ENCODE measurements around the gene KRTAP9-8. TPM values are rescaled to one million over a fixed set of nuclear protein-coding genes. Genes with fewer than 3 reads are reported as not detected.

The KRTAP9-8 gene, protein sequence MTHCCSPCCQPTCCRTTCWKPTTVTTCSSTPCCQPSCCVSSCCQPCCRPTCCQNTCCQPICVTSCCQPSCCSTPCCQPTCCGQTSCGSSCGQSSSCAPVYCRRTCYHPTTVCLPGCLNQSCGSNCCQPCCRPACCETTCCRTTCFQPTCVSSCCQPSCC
- total RNA-seq, result not detected in 2 replicates

DNA sequence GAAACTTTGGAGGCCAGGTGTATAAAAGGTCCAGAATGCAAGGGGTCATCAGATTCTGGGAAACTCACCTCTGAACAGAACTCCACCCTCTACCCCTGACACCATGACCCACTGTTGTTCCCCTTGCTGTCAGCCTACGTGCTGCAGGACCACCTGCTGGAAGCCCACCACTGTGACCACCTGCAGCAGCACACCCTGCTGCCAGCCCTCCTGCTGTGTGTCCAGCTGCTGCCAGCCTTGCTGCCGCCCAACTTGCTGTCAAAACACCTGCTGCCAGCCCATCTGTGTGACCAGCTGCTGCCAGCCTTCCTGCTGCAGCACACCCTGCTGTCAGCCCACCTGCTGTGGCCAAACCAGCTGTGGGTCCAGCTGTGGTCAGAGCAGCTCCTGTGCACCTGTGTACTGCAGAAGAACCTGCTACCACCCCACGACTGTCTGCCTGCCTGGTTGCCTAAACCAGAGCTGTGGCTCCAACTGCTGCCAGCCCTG, at the start of gene KRTAP9-8:
Gene KRTAP9-8, plus strand, starts transcription at position 51 of the 489 bp plus-strand sequence. Its CDS starts 53 bp downstream, at position 104.

DNA sequence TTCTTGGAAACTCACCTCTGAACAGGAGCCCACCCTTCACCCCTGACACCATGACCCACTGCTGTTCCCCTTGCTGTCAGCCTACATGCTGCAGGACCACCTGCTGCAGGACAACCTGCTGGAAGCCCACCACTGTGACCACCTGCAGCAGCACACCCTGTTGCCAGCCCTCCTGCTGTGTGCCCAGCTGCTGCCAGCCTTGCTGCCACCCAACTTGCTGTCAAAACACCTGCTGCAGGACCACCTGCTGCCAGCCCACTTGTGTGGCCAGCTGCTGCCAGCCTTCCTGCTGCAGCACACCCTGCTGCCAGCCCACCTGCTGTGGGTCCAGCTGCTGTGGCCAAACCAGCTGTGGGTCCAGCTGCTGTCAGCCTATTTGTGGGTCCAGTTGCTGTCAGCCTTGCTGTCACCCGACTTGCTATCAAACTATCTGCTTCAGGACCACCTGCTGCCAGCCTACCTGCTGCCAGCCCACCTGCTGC, 47.9 kb upstream of the KRTAP9-8 start, which contains the start of gene KRTAP9-1:
Gene KRTAP9-1, plus strand, starts transcription at position 51 of the 482 bp plus-strand sequence. Its CDS starts 0 bp downstream, at position 51.

DNA sequence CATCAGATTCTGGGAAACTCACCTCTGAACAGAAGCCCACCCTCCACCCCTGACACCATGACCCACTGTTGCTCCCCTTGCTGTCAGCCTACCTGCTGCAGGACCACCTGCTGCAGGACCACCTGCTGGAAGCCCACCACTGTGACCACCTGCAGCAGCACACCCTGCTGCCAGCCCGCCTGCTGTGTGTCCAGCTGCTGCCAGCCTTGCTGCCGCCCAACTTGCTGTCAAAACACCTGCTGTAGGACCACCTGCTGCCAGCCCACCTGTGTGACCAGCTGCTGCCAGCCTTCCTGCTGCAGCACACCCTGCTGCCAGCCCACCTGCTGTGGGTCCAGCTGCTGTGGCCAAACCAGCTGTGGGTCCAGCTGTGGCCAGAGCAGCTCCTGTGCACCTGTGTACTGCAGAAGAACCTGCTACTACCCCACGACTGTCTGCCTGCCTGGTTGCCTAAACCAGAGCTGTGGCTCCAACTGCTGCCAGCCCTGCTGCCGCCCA, 11.2 kb upstream of the KRTAP9-8 start, which contains the start of gene KRTAP9-2:
Gene KRTAP9-2, plus strand, starts transcription at position 51 of the 498 bp plus-strand sequence. Its CDS starts 7 bp downstream, at position 58.

DNA sequence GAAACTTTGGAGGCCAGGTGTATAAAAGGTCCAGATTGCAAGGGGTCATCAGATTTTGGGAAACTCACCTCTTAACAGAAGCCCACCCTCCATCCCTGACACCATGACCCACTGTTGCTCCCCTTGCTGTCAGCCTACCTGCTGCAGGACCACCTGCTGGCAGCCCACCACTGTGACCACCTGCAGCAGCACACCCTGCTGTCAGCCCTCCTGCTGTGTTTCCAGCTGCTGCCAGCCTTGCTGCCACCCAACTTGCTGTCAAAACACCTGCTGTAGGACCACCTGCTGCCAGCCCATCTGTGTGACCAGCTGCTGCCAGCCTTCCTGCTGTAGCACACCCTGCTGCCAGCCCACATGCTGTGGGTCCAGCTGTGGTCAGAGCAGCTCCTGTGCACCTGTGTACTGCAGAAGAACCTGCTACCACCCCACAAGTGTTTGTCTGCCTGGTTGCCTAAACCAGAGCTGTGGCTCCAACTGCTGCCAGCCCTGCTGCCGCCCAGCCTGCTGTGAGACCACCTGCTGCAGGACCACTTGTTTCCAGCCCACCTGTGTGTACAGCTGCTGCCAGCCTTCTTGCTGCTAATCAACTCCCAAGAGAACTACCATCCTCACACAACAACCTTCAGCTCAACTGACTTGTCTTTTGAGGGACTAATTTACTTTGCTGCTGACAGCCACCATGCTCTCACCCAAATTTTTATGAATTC, 5.2 kb upstream of the KRTAP9-8 start, which contains the start of gene KRTAP9-3:
Gene KRTAP9-3, plus strand, starts transcription at position 51 of the 707 bp plus-strand sequence. Its CDS starts 53 bp downstream, at position 104.

DNA sequence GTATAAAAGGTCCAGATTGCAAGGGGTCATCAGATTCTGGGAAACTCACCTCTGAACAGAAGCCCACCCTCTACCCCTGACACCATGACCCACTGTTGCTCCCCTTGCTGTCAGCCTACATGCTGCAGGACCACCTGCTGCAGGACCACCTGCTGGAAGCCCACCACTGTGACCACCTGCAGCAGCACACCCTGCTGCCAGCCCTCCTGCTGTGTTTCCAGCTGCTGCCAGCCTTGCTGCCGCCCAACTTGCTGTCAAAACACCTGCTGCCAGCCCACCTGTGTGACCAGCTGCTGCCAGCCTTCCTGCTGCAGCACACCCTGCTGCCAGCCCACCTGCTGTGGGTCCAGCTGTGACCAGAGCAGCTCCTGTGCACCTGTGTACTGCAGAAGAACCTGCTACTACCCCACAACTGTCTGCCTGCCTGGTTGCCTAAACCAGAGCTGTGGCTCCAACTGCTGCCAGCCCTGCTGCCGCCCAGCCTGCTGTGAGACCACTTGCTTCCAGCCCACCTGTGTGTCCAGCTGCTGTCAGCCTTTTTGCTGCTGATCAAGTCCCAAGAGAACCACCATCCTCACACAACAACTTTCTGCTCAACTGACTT, 11.9 kb downstream of the KRTAP9-8 start, which contains the start of gene KRTAP9-4:
Gene KRTAP9-4, plus strand, starts transcription at position 51 of the 604 bp plus-strand sequence. Its CDS starts 34 bp downstream, at position 85.

DNA sequence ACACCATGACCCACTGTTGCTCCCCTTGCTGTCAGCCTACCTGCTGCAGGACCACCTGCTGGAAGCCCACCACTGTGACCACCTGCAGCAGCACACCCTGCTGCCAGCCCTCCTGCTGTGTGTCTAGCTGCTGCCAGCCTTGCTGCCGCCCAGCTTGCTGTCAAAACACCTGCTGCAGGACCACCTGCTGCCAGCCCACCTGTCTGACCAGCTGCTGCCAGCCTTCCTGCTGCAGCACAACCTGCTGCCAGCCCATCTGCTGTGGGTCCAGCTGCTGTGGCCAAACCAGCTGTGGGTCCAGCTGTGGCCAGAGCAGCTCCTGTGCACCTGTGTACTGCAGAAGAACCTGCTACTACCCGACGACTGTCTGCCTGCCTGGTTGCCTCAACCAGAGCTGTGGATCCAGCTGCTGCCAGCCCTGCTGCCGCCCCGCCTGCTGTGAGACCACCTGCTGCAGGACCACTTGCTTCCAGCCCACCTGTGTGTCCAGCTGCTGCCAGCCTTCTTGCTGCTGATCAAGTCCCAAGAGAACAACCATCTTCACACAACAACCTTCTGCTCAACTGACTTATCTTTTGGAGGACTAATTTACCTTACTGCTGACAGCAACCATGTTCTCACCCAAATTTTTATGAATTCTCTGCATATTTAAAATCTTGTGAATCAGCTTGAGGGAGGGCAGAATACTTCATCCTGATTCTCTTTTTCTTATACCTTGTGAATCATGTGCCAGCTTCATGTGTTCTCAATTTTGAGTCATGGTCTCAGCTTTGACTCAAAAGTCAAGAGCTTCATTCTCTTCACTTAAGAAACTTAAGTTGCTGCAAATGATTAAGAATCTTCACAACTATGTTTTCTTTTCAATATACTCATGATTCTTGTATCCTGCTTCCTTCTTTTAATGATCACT, 17.8 kb downstream of the KRTAP9-8 start, which contains the start of gene KRTAP9-9:
Gene KRTAP9-9, plus strand, starts transcription at position 4 of the 910 bp plus-strand sequence.

DNA sequence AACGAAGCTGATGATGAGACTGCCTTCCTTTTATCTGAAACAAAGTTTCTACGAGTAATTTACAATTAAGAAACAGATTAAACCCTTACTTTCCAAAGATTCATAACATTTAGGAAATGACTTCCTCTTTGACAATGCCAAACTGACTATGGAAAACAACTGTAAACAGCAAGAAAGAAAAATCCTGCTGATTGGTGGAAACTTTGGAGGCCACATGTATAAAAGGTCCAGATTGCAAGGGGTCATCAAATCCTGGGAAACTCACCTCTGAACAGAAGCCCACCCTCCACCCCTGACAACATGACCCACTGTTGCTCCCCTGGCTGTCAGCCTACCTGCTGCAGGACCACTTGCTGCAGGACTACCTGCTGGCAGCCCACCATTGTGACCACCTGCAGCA, 27.3 kb downstream of the KRTAP9-8 start, which contains the start of gene KRTAP9-6:
Gene KRTAP9-6, plus strand, starts transcription at position 301 of the 400 bp plus-strand sequence. Its CDS starts 0 bp downstream, at position 301.

DNA sequence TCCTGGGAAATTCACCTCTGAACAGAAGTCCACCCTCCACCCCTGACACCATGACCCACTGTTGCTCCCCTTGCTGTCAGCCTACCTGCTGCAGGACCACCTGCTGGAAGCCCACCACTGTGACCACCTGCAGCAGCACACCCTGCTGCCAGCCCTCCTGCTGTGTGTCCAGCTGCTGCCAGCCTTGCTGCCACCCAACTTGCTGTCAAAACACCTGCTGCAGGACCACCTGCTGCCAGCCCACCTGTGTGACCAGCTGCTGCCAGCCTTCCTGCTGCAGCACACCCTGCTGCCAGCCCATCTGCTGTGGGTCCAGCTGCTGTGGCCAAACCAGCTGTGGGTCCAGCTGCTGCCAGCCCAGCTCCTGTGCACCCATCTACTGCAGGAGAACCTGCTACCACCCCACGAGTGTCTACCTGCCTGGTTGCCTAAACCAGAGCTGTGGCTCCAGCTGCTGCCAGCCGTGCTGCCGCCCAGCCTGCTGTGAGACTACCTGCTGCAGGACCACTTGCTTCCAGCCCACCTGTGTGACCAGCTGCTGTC, 37.9 kb downstream of the KRTAP9-8 start, which contains the start of gene KRTAP9-7:
Gene KRTAP9-7, plus strand, starts transcription at position 51 of the 543 bp plus-strand sequence. Its CDS starts 0 bp downstream, at position 51.

Other genes starting within 250 kb of the KRTAP9-8 start
- gene KRTAP3-3, start 243.8 kb upstream of the KRTAP9-8 start, total RNA-seq, result not detected in 2 replicates
- not detected in 2 replicates for gene KRTAP3-2, start 238.1 kb upstream of the KRTAP9-8 start, total RNA-seq
- not detected in 2 replicates for gene KRTAP3-1, start 228.9 kb upstream of the KRTAP9-8 start, total RNA-seq
- 32.6 and 54.1 TPM in 2 replicates for gene KRTAP1-5, start 210.8 kb upstream of the KRTAP9-8 start, total RNA-seq
- not detected in 2 replicates for gene KRTAP1-4, start 207.8 kb upstream of the KRTAP9-8 start, total RNA-seq
- gene KRTAP1-3, start 203.1 kb upstream of the KRTAP9-8 start, total RNA-seq, result not detected in 2 replicates
- 0.55 and 0.87 TPM in 2 replicates for gene KRTAP1-1, start 196.5 kb upstream of the KRTAP9-8 start, total RNA-seq
- not detected in 2 replicates for gene KRTAP2-1, start 190.7 kb upstream of the KRTAP9-8 start, total RNA-seq
- not detected in 2 replicates for gene KRTAP2-2, start 182.8 kb upstream of the KRTAP9-8 start, total RNA-seq
- gene KRTAP2-3, start 177.9 kb upstream of the KRTAP9-8 start, total RNA-seq, result 0.12 and 1.00 TPM in 2 replicates
- not detected in 2 replicates for gene KRTAP2-4, start 172.1 kb upstream of the KRTAP9-8 start, total RNA-seq
- not detected in 2 replicates for gene KRTAP4-7, start 153.8 kb upstream of the KRTAP9-8 start, total RNA-seq
- gene KRTAP4-8, start 139.9 kb upstream of the KRTAP9-8 start, total RNA-seq, result not detected in 2 replicates
- gene KRTAP4-16, start 135.8 kb upstream of the KRTAP9-8 start, total RNA-seq, result not detected in 2 replicates
- gene KRTAP4-9, start 132.6 kb upstream of the KRTAP9-8 start, total RNA-seq, result 0.12 TPM in 1 of 2 replicates, not detected in the other
- gene KRTAP4-11, start 119.6 kb upstream of the KRTAP9-8 start, total RNA-seq, result not detected in 2 replicates
- not detected in 2 replicates for gene KRTAP4-12, start 113.8 kb upstream of the KRTAP9-8 start, total RNA-seq
- gene KRTAP4-6, start 97.5 kb upstream of the KRTAP9-8 start, total RNA-seq, result not detected in 2 replicates
- gene KRTAP4-5, start 88.2 kb upstream of the KRTAP9-8 start, total RNA-seq, result not detected in 2 replicates
- not detected in 2 replicates for gene KRTAP4-4, start 77.3 kb upstream of the KRTAP9-8 start, total RNA-seq
- gene KRTAP4-3, start 69.8 kb upstream of the KRTAP9-8 start, total RNA-seq, result not detected in 2 replicates
- not detected in 2 replicates for gene KRTAP4-2, start 59.8 kb upstream of the KRTAP9-8 start, total RNA-seq
- 0.11 TPM in 1 of 2 replicates, not detected in the other for gene KRTAP4-1, start 53.1 kb upstream of the KRTAP9-8 start, total RNA-seq
- not detected in 2 replicates for gene KRTAP9-1, start 48.1 kb upstream of the KRTAP9-8 start, total RNA-seq
- gene KRTAP9-2, start 11.4 kb upstream of the KRTAP9-8 start, total RNA-seq, result not detected in 2 replicates
- not detected in 2 replicates for gene KRTAP9-3, start 5.5 kb upstream of the KRTAP9-8 start, total RNA-seq
- not detected in 2 replicates for gene KRTAP9-4, start 11.7 kb downstream of the KRTAP9-8 start, total RNA-seq
- not detected in 2 replicates for gene KRTAP9-9, start 17.4 kb downstream of the KRTAP9-8 start, total RNA-seq
- not detected in 2 replicates for gene KRTAP9-6, start 27.4 kb downstream of the KRTAP9-8 start, total RNA-seq
- gene KRTAP9-7, start 37.7 kb downstream of the KRTAP9-8 start, total RNA-seq, result not detected in 2 replicates
- not detected in 2 replicates for gene KRTAP29-1, start 64.9 kb downstream of the KRTAP9-8 start, total RNA-seq
- gene KRTAP16-1, start 71.3 kb downstream of the KRTAP9-8 start, total RNA-seq, result not detected in 2 replicates
- 0.12 and 0.33 TPM in 2 replicates for gene KRTAP17-1, start 77.7 kb downstream of the KRTAP9-8 start, total RNA-seq
- gene KRT33A, start 112.8 kb downstream of the KRTAP9-8 start, total RNA-seq, result not detected in 2 replicates
- 1.1 and 2.7 TPM in 2 replicates for gene KRT33B, start 131.8 kb downstream of the KRTAP9-8 start, total RNA-seq
- 133 and 203 TPM in 2 replicates for gene KRT34, start 144.3 kb downstream of the KRTAP9-8 start, total RNA-seq
- gene KRT31, start 159.6 kb downstream of the KRTAP9-8 start, total RNA-seq, result not detected in 2 replicates
- gene KRT37, start 186.6 kb downstream of the KRTAP9-8 start, total RNA-seq, result not detected in 2 replicates
- under 0.01 and 0.11 TPM in 2 replicates for gene KRT38, start 203.0 kb downstream of the KRTAP9-8 start, total RNA-seq
- not detected in 2 replicates for gene KRT32, start 229.4 kb downstream of the KRTAP9-8 start, total RNA-seq
- not detected in 2 replicates for gene KRT35, start 243.2 kb downstream of the KRTAP9-8 start, total RNA-seq